Activated CD4-positive, alpha-beta T cell treated with anti-CD3 and anti-CD28 coated beads, Interleukin-2, amount 10 ng/mL, durations not matched to agents 7 days and 5 days (primary cell): Measurements from ENCODE around the gene ZFHX3. TPM values are rescaled to one million over a fixed set of nuclear protein-coding genes. Genes with fewer than 3 reads are reported as not detected.

Experiments used
- CTCF ChIA-PET: fragments of 350-600 bp; sonication (Branson Sonifier 250); formaldehyde crosslinking; loops from one replicate; lab custom pipeline; 2021; ENCODE audit warnings: antibody characterized with exemption; lab: Charles Lee
- POLR2A ChIA-PET: fragments of 350-600 bp; sonication (Branson Sonifier 250); formaldehyde crosslinking; loops from one replicate; lab custom pipeline; 2021; ENCODE audit warnings: antibody characterized with exemption; lab: Charles Lee
- DNase-seq: peaks from one replicate; pipeline ENCODE4 v3.0.0-alpha.2; 2020
- H3K27ac Mint-ChIP-seq: one replicate; pipeline ENCODE4 v1.8.0; 2021; ENCODE audit warnings: mild to moderate bottlenecking, moderate library complexity, mixed read lengths
- H3K27me3 Mint-ChIP-seq: one replicate; pipeline ENCODE4 v1.8.0; 2021; ENCODE audit warnings: mixed read lengths
- H3K36me3 Mint-ChIP-seq: one replicate; pipeline ENCODE4 v1.8.0; 2021; ENCODE audit warnings: low read depth, mixed read lengths
- H3K4me1 Mint-ChIP-seq: one replicate; pipeline ENCODE4 v1.8.0; 2021; ENCODE audit warnings: mixed read lengths
- H3K4me3 Mint-ChIP-seq: one replicate; pipeline ENCODE4 v1.8.0; 2021; ENCODE audit warnings: mild to moderate bottlenecking, moderate library complexity, mixed read lengths
- H3K9me3 Mint-ChIP-seq: one replicate; pipeline ENCODE4 v1.8.0; 2021; ENCODE audit warnings: mixed read lengths
- total RNA-seq, 2 experiments: library from RNA; stranded (reverse); gene quantifications; one replicate each; pipeline ENCODE4 v1.2.3, GENCODE V29; 2021

The ZFHX3 gene
- total RNA-seq, 2 experiments from 2014 or later: 1.5 to 1.6 TPM

GRCh38 chr16:73050201-73051099 is 2.5 kb upstream of the ZFHX3 start:
- Mint-ChIP-seq H3K36me3 (no peaks in the 10 kb centered on the region), H3K4me1 (peaks cover 13% of the 10 kb centered on the region), H3K27me3 (peaks cover 47% of the 10 kb centered on the region), H3K9me3 (no peaks in the 10 kb centered on the region), H3K27ac (no peak overlapping the region), H3K4me3 (no peak overlapping the region)
- POLR2A ChIA-PET: no interaction called here
- DNase-seq: no peak
- CTCF ChIA-PET: interaction anchor here (0.6 to 1.7 kb wide), 2 partner anchors 10 to 293 kb away, joined by 3 to 4 read pairs; no protein-coding TSS in a partner anchor

GRCh38 chr16:73049511-73049910 is 1.6 kb upstream of the ZFHX3 start:
- Mint-ChIP-seq H3K9me3 (no peaks in the 10 kb centered on the region), H3K27me3 (peaks cover 44% of the 10 kb centered on the region), H3K36me3 (no peaks in the 10 kb centered on the region), H3K27ac (no peak overlapping the region), H3K4me3 (no peak overlapping the region), H3K4me1 (peaks cover 6% of the 10 kb centered on the region)
- CTCF ChIA-PET: interaction anchor here (1.7 kb wide), 1 partner anchor 9 kb away, joined by 4 read pairs; no protein-coding TSS in a partner anchor
- POLR2A ChIA-PET: no interaction called here
- no peak for DNase-seq

DNA sequence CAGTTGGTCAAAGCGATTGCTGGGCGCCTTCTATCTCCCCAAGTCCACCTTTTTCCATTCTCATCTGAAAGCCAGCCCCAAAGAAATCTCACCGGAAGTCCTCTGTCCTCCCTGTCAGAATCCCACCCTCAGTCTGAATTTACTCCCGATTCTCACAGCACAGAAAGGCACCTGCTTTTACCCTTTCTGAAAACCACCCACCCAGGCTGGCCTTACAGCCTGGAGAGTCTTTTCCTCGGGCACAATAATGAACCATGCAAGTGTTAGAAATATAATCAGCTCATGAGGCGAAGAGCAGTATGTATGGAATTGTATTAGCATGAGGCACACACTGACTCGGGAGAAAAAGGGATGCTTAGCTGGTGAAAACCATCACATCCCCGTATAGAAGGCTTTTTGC is 1.2 kb upstream of the ZFHX3 start:
- no peak overlapping the region for H3K27ac Mint-ChIP-seq
- H3K9me3 Mint-ChIP-seq: no peaks in the 10 kb centered on the region
- peak overlapping the region; percentile 29 for H3K4me3 Mint-ChIP-seq
- ChIA-PET CTCF (interaction anchor here (1.7 kb wide), 1 partner anchor 9 kb away, joined by 4 read pairs; no protein-coding TSS in a partner anchor), POLR2A (no interaction called here)
- peaks cover 44% of the 10 kb centered on the region for H3K27me3 Mint-ChIP-seq
- H3K4me1 Mint-ChIP-seq: peaks cover 4% of the 10 kb centered on the region
- H3K36me3 Mint-ChIP-seq: no peaks in the 10 kb centered on the region
- DNase-seq: no peak

- peaks cover 4% of the 10 kb centered on the region for H3K4me1 Mint-ChIP-seq
- H3K4me3 Mint-ChIP-seq: peak overlapping the region; percentile 5
- H3K27ac Mint-ChIP-seq: no peak overlapping the region
- no peaks in the 10 kb centered on the region for H3K9me3 Mint-ChIP-seq
- no peak for DNase-seq
- peaks cover 46% of the 10 kb centered on the region for H3K27me3 Mint-ChIP-seq
- ChIA-PET POLR2A (no interaction called here), CTCF (no interaction called here)
- H3K36me3 Mint-ChIP-seq: no peaks in the 10 kb centered on the region
These were observed 558 bp upstream of the ZFHX3 start for GRCh38 chr16:73048292-73049080.

DNA sequence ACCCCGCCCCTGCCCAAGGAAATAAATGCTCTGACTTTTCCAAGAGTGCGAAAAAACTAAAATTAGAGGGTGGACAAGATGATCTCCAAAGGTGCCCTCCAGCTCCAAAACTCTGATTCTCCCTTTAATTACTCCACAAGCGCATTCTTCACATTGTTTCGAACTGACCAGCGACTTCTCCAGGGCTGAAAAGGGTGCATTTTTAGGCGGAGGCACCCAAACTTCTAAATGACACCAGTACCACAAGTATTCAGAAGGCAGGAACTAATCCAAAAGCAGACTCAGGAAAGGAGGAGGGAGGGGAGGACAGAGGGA is 750 bp downstream of the ZFHX3 start:
- Mint-ChIP-seq H3K27me3 (peaks cover 55% of the 10 kb centered on the region), H3K36me3 (no peaks in the 10 kb centered on the region), H3K27ac (no peak overlapping the region), H3K4me3 (peak overlapping the region; percentile 59), H3K4me1 (peaks cover 4% of the 10 kb centered on the region), H3K9me3 (no peaks in the 10 kb centered on the region)
- POLR2A ChIA-PET: no interaction called here
- no peak for DNase-seq
- CTCF ChIA-PET: no interaction called here

DNA sequence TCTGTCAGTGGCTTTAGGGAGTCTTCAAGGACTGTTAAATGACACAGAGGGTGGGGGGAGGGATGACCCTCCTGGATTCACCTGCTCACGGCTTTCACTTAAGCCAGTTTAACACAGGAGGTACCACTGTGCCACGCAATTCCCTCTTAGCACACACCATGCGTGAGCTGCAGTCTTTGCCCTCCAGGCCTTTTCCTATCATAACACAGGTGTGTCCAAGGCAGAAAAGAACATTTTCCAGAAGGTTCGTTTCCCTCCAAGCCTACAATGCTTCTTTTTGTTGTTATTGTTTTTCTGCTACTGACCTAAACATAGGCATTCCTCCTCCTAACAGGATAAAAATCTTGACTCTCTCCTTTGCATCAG is 1.1 kb downstream of the ZFHX3 start:
- H3K4me3 Mint-ChIP-seq: peak overlapping the region; percentile 59
- no peak for DNase-seq

GRCh38 chr16:73046202-73046848 is 1.6 kb downstream of the ZFHX3 start:
- no peaks in the 10 kb centered on the region for H3K36me3 Mint-ChIP-seq
- H3K4me3 Mint-ChIP-seq: no peak overlapping the region
- no peaks in the 10 kb centered on the region for H3K9me3 Mint-ChIP-seq
- ChIA-PET POLR2A (no interaction called here), CTCF (no interaction called here)
- peaks cover 4% of the 10 kb centered on the region for H3K4me1 Mint-ChIP-seq
- no peak for DNase-seq
- H3K27ac Mint-ChIP-seq: no peak overlapping the region
- peaks cover 60% of the 10 kb centered on the region for H3K27me3 Mint-ChIP-seq

More for the DNA sequence above, 1.1 kb downstream of the ZFHX3 start:
- POLR2A ChIA-PET: no interaction called here
- Mint-ChIP-seq H3K27ac (no peak overlapping the region), H3K9me3 (no peaks in the 10 kb centered on the region), H3K4me1 (peaks cover 4% of the 10 kb centered on the region), H3K36me3 (no peaks in the 10 kb centered on the region), H3K27me3 (peaks cover 56% of the 10 kb centered on the region)
- CTCF ChIA-PET: no interaction called here

- Mint-ChIP-seq H3K27ac (no peak overlapping the region), H3K27me3 (peaks cover 52% of the 10 kb centered on the region), H3K4me3 (no peak overlapping the region), H3K9me3 (no peaks in the 10 kb centered on the region), H3K4me1 (peaks cover 4% of the 10 kb centered on the region), H3K36me3 (no peaks in the 10 kb centered on the region)
- CTCF ChIA-PET: no interaction called here
- DNase-seq: no peak
- POLR2A ChIA-PET: no interaction called here
These were observed 4.0 kb downstream of the ZFHX3 start for GRCh38 chr16:73043828-73044467.

GRCh38 chr16:73042807-73043206 is 5.1 kb downstream of the ZFHX3 start:
- no peak overlapping the region for H3K27ac Mint-ChIP-seq
- ChIA-PET POLR2A (no interaction called here), CTCF (no interaction called here)
- H3K36me3 Mint-ChIP-seq: no peaks in the 10 kb centered on the region
- H3K27me3 Mint-ChIP-seq: peaks cover 48% of the 10 kb centered on the region
- H3K4me3 Mint-ChIP-seq: no peak overlapping the region
- H3K9me3 Mint-ChIP-seq: no peaks in the 10 kb centered on the region
- DNase-seq: no peak
- peaks cover 4% of the 10 kb centered on the region for H3K4me1 Mint-ChIP-seq

DNA sequence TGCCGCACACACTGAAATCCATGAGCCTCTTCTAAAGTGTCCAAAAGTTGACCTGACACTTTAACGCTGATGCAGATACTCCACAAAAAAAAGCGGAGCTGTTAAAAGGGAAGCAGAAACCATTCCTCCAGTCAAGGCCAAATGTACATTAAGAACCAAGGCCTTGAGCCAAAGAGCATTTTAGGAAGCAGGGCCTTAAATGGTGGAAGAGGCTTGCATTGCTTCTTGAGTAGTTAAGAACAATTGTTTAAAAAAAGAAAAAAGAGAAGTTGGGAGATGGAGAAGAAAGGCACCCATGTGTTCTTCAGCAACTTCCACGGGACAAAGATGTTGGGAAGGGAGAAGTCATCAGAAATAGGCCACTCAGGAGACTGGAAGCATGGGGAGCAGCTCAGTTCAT is 6.3 kb downstream of the ZFHX3 start:
- no peak overlapping the region for H3K27ac Mint-ChIP-seq
- H3K27me3 Mint-ChIP-seq: peaks cover 52% of the 10 kb centered on the region
- DNase-seq: no peak
- H3K4me1 Mint-ChIP-seq: peaks cover 8% of the 10 kb centered on the region
- H3K9me3 Mint-ChIP-seq: no peaks in the 10 kb centered on the region
- ChIA-PET CTCF (no interaction called here), POLR2A (no interaction called here)
- H3K36me3 Mint-ChIP-seq: no peaks in the 10 kb centered on the region
- H3K4me3 Mint-ChIP-seq: no peak overlapping the region

- no peaks in the 10 kb centered on the region for H3K9me3 Mint-ChIP-seq
- DNase-seq: no peak
- no peak overlapping the region for H3K4me3 Mint-ChIP-seq
- peaks cover 2% of the 10 kb centered on the region for H3K36me3 Mint-ChIP-seq
- peaks cover 50% of the 10 kb centered on the region for H3K27me3 Mint-ChIP-seq
- ChIA-PET CTCF (interaction anchor here (1.7 kb wide), 1 partner anchor 9 kb away, joined by 4 read pairs; no protein-coding TSS in a partner anchor), POLR2A (no interaction called here)
- H3K27ac Mint-ChIP-seq: no peak overlapping the region
- peaks cover 13% of the 10 kb centered on the region for H3K4me1 Mint-ChIP-seq
These were observed 7.1 kb downstream of the ZFHX3 start for GRCh38 chr16:73040735-73041402.

DNA sequence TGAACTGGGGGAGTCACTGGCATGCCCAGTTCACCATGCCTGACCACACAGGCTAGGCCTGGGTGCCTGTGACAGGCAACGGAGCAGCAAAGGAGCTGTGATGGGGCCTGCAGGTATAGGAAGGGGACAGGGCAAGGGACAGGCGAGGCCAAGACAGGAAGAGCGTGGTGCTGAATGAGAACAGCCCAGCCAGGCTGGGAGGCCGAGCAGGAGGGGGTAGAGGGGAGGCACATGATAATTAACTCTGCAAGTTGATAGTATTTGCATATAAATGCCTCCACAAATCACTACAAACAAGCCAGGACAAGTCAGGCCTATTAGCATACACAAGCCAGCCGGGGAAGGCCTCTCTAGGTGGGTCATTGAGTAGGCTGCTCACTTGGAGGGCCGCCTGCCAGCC is 7.8 kb downstream of the ZFHX3 start:
- DNase-seq: no peak
- Mint-ChIP-seq H3K27me3 (peaks cover 51% of the 10 kb centered on the region), H3K36me3 (peaks cover 2% of the 10 kb centered on the region), H3K4me1 (peaks cover 14% of the 10 kb centered on the region), H3K27ac (no peak overlapping the region), H3K9me3 (no peaks in the 10 kb centered on the region), H3K4me3 (no peak overlapping the region)
- ChIA-PET POLR2A (no interaction called here), CTCF (interaction anchor here (1.7 kb wide), 1 partner anchor 10 kb away, joined by 4 read pairs; no protein-coding TSS in a partner anchor)
